HG03469 (cell line): ENCODE results near the gene ICA1.

ENCODE experiments used
- ATAC-seq: cut with Tn5 transposase; IDR thresholded peaks from one replicate; pipeline ENCODE4 v1.9.1; 2021; ENCODE audit warnings: mild to moderate bottlenecking, moderate library complexity, moderate number of reproducible peaks; ENCODE audit not compliant: unreplicated experiment

ICA1 gene

GRCh38 chr7:8165150-8165549, 96.8 kb downstream of the ICA1 start:
- no peak for ATAC-seq

- no peak for ATAC-seq
These were observed 99.8 kb downstream of the ICA1 start for GRCh38 chr7:8162181-8162580.

GRCh38 chr7:8161364-8161828, 100.6 kb downstream of the ICA1 start:
- ATAC-seq: no peak

DNA sequence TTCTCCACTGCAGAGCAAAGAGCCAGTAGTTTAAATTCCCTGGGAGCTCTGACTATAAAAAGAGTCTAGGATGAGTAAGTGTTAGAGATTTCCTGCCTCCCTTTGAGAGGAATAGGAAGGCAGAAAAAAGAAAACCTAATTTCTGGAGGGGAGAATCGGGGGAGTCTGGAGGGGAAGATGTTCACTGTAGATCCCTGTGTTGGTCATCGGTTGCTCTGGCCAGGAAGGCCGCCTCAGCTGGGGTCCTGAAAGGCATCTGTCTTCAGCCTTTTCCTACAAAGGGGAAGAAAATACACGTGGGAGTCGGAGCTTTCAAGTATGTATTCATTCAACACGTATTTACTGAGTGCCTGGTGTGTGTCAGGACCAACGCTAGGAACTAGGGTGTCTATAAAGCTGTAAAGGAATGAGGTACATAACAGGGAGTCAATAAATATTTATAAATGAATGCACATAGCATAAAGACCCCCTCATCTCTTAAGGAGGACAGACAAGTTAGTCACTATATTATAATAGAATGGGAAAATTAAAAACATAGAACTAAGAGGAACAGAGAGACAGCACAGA, 101.1 kb downstream of the ICA1 start:
- no peak for ATAC-seq

- no peak for ATAC-seq
These were observed 101.7 kb downstream of the ICA1 start for GRCh38 chr7:8160250-8160649.

- no peak for ATAC-seq
These were observed 102.4 kb downstream of the ICA1 start for GRCh38 chr7:8159595-8159994.

- ATAC-seq: no peak
These were observed 104.7 kb downstream of the ICA1 start for GRCh38 chr7:8157296-8157695.

DNA sequence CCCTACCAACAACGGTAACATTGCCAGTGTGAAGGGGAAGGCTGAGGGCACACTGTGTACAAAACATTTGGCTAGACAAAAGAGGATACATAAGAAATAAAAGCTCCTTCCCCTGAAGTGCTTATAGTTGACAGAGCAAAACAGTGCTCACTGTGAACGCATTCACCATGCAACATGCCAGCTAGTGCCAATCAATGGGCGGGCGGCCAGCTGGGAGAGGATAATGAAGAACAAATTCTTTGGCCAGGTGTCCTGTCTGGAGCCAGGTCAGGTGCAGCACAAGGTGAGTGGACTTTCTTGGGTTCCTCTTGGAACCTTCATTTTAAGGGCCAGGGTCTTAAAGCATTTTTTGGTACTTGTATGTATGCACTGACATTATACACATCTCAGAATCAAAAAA, 106.1 kb downstream of the ICA1 start:
- no peak for ATAC-seq

- no peak for ATAC-seq
These were observed 107.7 kb downstream of the ICA1 start for GRCh38 chr7:8154272-8154671.

DNA sequence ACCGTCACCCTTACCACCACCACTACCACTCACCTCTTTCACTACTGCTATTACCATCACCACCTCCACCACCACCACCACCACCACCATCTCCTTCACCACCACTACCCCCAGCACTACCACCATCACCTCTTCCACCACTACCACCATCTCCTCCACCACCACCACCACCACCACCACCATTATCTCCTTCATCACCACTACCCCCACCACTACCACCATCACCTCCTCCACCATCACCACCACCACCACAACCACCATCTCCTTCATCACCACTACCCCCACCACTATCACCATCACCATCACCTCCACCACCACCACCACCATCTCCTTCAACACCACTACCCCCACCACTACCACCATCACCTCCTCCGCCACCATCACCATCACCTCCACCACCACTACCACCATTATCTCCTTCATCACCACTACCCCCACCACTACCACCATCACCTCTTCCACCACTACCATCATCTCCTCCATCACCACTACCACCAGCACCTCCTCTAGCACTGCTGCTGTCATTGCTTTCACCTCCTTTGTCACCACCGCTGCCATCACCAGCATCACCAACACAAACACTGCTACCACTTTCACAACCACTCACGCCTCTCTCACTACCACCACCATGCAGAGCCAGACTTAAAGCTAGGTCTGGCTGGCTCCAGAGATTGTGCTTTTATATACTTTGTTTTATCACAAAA, 109.3 kb downstream of the ICA1 start:
- no peak for ATAC-seq

DNA sequence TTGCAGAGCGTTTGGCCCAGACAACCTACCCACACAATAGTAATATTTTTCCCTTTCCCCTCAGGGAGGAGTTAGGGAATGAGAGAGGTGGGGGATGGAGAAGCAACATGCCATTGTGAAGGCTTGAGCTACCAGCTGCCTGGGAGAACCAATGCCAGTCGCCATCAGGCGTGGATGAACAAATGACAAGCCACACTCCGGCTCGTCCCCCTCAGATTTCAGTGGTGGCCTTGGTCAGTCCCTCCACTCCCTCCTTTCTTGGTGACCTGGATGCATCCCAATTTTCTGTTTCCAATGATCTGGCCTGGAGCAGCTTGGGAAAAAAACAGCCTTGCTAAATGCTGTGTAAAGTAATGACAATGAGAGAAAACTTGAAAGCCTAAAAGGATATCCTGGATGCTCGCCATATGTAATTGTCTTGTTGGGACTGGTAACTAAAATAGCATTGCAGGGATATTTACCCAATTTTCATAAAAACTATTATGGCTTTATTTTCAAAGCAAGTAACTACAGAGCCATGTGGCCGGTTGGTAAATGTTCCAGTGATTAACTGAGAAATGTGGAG, 110.7 kb downstream of the ICA1 start:
- ATAC-seq: no peak

DNA sequence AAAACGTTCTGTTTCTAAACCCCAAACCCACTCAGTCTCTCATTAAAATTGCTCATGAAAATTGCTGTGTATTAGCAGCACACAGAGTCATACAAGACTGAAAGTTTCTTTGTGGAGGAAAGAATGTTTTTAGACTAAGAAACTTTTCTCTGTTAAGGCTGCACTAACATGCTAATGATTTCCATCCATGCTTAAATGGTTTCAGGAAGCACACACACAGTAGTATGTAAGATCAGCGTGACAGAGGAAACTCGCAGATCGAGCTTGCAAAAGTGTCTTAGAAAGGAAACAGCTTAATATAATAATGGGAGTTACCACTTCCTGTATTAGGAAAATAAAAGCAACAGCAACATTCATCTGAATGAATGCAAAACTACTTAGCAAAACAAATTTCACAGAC, 112.7 kb downstream of the ICA1 start:
- no peak for ATAC-seq

- ATAC-seq: no peak
These were observed 114.1 kb downstream of the ICA1 start for GRCh38 chr7:8147760-8148463.

DNA sequence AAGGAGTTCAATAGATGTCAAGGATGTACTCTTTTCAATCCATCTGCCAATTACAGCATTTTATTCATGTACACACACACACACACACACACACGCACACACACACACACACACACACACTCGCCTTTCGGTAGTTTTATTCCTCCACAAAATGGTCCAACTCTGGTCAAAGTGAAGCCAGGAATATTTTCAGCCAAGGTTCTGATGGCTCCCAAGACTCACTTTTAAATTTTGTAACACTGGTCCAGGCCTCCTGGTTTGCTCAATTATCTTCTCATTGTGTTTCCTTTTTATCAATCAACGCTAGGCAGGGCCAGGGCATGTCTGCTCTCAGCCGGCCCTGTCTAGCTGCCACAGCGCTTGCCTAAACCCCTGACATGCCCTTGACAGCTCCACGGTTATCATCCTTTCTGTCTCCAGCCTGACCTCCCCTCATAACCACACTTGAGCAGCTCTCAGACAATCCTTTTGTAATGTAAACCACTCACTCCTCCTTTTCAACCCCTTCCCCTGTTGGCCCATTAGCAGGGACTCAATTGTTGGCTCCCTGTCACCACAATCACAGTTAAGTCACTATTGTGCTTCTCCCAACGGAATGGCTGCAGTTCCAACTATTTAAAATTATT, 115.1 kb downstream of the ICA1 start:
- ATAC-seq: no peak

GRCh38 chr7:8146106-8146787, 115.7 kb downstream of the ICA1 start:
- no peak for ATAC-seq

DNA sequence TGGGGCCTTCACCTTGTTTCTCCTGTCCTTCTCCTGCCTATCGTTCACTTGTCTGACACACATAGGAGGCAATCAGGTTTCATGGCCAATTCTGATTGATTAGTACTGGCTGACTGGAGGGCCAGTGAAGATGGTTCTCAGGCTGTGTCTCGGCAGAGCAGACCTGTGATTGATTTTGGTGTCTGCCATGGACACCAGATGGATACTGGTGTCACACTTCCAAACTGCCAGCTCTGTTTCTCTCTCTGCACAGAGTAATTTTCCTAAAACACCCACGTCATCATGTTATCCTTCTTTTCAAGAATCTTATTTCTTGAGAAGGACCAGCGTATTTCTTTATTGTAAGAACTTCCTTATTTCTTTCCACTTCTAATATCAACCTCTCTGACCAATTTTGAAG, 117.1 kb downstream of the ICA1 start:
- ATAC-seq: no peak

- ATAC-seq: no peak
These were observed 118.7 kb downstream of the ICA1 start for GRCh38 chr7:8143151-8143874.

- no peak for ATAC-seq
These were observed 119.5 kb downstream of the ICA1 start for GRCh38 chr7:8142477-8142876.

GRCh38 chr7:8141070-8141469, 120.9 kb downstream of the ICA1 start:
- ATAC-seq: no peak

GRCh38 chr7:8136051-8136730, 125.8 kb downstream of the ICA1 start:
- no peak for ATAC-seq
